Renal cortex interstitium (tissue), 11 donors: ENCODE measurements around the gene SLC25A34. TPM values are rescaled to one million over a fixed set of nuclear protein-coding genes. Genes with fewer than 3 reads are reported as not detected.

Experiments used
- DNase-seq, 11 donors: peaks; one replicate each; pipeline ENCODE4 v3.0.0-alpha.2; 2013; ENCODE audit warnings: low read depth in 9 of 11, low spot score in 4 of 11; ENCODE audit errors: extremely low read depth in 1 of 11
- polyA plus RNA-seq, 3 donors: library from polyadenylated mRNA; unstranded; fragments of 120-200 nt; gene quantifications; one replicate each; pipeline ENCODE4 v1.2.1, GENCODE V29; 2013; ENCODE audit not compliant: insufficient read length in 3 of 3

The SLC25A34 gene
- polyA plus RNA-seq, 3 donors, result 2.4 to 5.3 (median 2.5) TPM

- DNase-seq, result no peak
Measured at GRCh38 chr1:15742339-15742801, 6.3 kb downstream of the SLC25A34 start, which contains the start of gene TMEM82. TSS of gene TMEM82 (plus strand) at chr1:15742499. CDS start at chr1:15742560, 61 bp downstream.

- DNase-seq, result no peak
Measured at GRCh38 chr1:15744122-15744679, 8.1 kb downstream of the SLC25A34 start.

DNA sequence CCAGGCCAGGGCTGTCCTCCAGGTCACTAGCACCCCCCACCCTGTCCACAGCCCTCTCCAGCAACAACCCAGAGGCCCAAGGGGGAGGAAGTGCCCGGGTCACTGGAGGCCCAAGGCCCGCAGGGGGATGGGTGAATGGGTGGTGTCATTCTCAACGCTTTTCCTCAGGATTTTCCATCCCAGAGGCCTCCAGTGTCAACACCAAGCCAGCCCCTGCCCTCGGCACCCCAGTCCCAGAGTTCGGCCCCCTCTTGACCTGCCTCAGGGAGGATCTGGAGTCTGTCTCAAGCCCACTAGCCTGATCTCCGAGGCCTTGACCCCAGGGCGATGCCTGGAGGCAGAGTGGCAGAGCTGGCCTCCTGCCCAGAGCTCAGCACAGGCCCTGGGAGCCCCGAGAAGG, 11.3 kb downstream of the SLC25A34 start:
- DNase-seq, result no peak

- no peak for DNase-seq
Measured at GRCh38 chr1:15748264-15748663, 12.2 kb downstream of the SLC25A34 start.

DNA sequence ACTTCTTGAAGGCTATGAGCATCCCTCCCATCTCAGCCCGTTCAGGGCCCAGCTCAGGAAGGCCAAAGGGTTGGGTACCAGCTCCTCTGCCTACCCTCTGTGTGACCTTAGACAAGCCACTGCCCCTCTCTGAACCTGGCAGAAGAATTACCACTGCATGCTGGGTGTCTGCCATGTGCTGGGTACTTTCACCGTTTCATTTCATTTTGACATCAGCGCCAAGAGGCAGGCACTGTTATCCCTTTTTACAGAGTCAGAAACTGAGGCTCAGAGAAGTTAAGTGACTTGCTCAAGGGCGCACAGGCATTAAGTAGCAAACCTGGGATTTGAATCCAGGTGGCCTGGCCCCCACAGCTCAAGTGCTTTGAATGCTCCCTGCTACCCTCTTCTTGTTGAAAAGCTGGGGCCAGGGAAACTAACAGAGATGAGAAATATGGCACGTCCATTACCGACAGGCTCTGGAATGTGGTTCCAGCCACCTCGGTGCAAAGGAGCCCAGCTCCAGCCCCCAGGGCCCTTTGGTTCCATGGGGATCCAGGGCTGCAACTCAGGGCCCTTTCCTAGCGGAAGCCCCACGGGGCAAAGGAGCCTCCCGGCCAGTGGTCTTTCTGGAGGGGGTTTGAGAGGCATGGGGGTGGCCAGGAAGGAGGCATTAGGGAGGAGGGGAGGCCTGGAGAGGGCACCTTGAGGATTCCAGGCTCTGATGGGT, 12.8 kb downstream of the SLC25A34 start:
- DNase-seq, result no peak

GRCh38 chr1:15749399-15750291, 13.6 kb downstream of the SLC25A34 start:
- DNase-seq, result no peak

DNA sequence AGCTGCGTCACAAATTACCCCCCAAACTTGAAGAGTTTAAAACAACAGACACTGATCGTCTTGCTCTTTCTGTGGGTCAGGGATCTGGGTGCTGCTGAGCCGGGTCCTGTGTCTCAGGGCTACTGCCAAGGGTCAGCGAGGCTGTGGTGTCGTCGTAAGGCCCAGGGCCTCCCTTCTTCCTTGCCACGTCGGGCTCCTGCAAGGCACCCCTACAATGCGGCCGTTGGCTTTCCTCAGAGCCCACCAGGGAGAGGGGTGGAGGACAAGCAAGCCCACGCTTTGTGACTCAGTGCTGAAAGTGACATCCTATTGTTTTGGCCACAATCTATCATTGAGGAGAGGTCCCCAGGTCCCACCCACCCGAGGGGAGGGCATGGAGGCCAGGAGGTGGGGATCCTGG, 14.9 kb downstream of the SLC25A34 start:
- no peak for DNase-seq

DNA sequence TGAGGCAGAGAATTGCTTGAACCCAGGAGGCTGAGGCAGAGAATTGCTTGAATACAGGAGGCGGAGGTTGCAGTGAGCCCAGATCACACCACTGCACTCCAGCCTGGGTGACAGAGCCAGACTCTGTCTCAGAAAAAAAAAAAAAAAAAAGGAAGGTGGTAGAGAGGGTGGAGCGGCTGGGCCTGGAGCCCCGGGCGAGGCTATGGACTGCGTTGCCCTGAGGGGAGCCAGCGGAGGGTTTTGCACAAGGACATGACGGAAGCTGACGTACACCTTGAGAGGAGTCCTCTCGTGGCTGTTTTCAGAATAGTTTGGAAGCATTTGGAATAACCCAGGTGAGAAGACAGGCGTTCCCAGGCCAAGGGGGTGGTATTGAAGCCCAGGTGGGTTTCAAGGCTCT, 15.7 kb downstream of the SLC25A34 start:
- DNase-seq, result no peak

DNA sequence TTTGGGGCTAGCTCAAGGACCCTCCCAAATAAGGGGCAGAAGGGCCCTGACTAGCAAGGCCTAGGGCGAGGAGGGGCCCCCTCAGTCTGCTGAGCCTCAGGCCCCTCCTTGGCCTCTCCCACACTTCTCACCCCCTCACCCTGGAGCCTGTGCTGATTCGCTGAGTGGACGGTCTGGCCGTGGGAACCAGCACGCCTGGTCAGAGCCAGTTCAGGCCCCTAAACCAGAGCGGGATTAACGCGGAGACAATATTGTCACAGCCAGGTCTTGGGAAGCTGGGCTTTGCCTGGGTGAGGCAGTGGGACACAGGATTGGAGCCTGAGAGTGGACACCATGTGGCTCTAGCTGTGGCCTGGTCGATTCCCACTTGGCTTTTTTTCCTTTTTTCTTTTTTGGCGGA, 17.7 kb downstream of the SLC25A34 start:
- no peak for DNase-seq

DNA sequence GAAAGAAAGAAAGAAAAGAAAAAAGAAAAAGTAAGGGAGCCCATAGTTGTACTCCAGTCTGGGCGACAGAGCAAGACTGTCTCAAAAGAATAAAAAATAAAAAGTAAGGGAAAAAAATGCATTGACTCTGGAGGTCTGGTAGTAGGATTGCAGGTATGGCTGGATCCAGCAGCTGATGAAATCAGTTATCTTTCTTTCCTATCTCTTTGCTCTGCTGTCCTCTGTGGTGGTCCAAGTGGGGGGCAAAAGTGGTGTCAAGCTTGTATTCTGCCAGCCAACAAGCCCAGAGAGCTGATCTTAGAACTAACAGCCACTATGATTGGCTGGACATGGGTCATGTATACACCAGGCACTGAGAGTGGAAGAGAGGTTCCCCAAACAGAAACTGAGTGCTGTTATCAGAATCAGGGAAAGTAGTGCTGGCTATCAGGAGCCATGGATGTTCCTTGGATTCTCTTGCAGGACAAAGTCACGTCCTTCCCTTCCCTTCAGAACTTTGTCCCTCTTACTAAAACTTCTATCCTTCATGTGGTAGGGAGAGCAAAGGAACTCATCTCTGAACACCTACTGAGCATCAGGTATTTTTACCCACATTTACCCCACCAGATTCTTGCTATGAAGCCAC, 19.1 kb downstream of the SLC25A34 start:
- no peak for DNase-seq

DNA sequence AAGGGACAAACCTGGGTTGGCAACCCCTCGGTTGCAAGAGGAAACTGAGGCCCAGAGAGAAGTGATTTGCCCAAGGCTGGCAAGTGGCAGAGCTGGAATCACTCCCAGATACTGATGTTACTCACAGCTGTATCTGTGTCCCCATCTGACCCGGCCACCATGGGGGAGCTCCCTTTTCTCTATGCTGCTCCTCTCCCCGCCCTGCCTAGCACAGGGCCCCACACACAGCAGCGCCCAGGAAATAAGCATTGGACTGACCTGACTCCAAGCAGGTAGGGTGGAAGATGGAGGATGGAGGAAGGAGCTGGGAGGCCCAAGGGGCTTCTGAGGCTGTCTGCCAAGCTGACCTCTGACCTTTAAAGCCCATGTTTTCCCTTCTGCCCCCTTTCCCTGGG, 19.6 kb downstream of the SLC25A34 start:
- no peak for DNase-seq

GRCh38 chr1:15756143-15757015, 20.3 kb downstream of the SLC25A34 start:
- DNase-seq, result no peak

GRCh38 chr1:15757016-15757543, 21.0 kb downstream of the SLC25A34 start:
- DNase-seq, result no peak

DNA sequence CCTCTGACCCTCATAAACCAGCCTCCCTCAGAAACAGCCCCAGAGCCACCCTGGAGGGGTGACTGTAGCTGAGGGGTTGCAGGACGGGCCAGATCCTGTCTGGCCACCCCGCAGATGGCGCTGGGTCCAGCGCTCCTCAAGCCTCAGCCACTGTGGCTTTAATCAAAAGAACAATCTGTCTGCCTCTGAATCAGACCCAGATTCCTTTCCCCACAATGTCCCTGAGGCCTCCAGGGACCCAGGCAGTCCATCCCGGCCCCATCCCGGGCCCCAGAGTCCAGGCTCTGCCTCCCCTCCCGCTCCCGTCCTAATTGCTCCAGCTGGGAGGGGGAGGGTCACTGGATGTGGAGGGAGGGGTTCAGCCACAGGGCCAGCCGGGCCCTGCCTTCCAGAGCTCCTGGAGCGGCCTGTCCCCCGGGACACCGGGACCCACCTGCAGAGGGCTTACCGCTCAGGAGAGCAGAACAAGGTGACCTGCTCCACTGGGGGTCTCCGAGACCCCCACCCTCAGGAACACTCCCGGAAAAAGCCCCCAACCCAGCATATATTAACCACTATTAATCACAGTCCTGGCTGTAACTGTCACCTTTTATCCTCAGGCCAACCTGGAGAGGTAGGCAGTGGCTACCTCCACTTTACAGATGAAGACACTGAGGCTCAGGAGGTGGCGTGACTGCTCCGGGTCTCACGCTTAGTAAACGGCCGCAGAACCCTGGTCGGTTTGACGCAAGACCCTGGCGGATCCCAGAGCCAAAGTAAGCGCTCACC, 21.7 kb downstream of the SLC25A34 start:
- DNase-seq, result no peak

DNA sequence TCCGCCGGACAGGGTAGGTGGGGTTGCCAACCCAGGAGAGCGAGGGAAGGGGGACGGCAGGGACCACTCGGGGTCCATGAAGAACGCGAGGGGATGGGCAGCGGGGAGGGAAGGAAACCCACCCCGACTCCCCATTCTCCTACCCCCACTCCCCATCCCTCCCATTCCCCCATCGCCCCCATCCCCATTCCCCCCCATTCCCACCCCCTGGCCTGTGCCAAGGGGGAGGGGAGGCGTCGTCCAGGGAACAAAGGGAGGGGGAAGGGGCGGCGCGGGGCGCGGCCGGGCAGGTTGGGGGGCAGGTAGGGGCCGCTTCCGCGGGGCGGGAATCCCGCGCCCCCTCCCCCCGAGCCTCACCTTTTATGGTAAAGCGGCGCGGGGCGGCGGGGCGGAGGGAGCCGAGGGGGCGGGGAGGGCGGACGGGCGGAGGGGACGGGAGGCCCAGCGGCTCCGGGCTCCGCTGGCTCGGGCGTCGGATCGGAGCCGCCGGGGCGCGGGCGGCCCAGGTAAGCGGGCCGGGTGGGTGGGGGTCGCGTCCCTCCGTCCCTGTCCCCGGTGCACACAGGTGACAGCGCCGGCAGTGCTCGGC, 22.4 kb downstream of the SLC25A34 start, which contains the start of gene FBLIM1:
Gene FBLIM1, plus strand, starts transcription at position 453 of the 589 bp plus-strand sequence. CDS start 6,189 bp downstream, outside the sequence.
- peak in 1 of 11 donors; percentile 45 for DNase-seq

DNA sequence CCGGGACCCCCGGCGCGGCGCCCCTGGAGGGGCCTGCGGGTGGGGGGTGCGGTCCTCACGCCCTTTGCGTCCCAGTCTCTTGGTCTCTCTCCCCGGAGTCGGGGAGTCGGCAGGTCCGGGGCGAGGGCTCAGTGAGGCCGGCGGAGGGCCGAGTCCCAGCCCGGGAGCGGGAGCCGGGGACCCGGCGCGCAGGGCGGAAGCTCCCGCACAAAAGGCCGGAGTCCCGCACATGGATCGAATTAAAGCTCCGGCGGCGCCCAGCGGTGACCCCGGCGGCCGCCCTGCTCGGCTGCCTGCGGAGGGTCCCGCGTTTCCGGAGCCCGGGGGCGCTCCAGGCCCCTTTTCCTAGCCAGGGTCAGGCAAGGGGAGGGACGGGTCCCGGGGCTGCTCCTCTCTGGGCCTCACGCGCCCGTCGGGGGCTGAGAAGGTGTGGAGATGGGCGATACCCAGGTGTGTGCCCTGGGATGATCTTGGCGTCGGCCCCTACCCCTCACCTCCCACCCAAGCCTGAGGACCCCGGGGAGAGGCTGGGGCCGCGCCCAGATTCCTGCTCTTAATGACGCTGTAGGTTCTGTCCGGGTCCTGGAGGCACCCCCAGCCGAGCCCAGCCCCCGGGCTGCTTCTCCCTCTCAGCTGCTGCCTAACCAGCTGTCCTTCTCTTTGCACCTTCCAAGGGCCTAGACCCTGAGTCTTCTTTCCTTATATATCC, 23.0 kb downstream of the SLC25A34 start:
- DNase-seq, result no peak
